Fibroblast of lung (primary cell): ENCODE measurements around the gene DEPDC1B. TPM values are rescaled to one million over a fixed set of nuclear protein-coding genes. Genes with fewer than 3 reads are reported as not detected.
A peak's percentile ranks its signal among the peaks of the same experiment; 100 is the strongest.

Source experiments
- DNase-seq, 2 donors: peaks; one replicate each; pipeline versions ENCODE4 v3.0.0 to v3.0.0-alpha.2; 2010; ENCODE audit warnings: low read depth in 2 of 2
- H2AFZ ChIP-seq: 2 replicates; pipeline ENCODE4 v1.5.1; 2012; ENCODE audit warnings: low read length, control low read depth, inconsistent platforms
- H3K27ac ChIP-seq: 2 replicates; pipeline ENCODE4 v1.5.1; 2011; ENCODE audit warnings: low read length, control low read depth; ENCODE audit not compliant: insufficient read depth
- H3K27me3 ChIP-seq: 2 replicates; pipeline ENCODE4 v1.5.1; 2011; ENCODE audit warnings: mild to moderate bottlenecking, low read length; ENCODE audit not compliant: control insufficient read depth, insufficient read depth
- H3K36me3 ChIP-seq: 2 replicates; pipeline ENCODE4 v1.5.1; 2011; ENCODE audit warnings: low read length; ENCODE audit not compliant: control insufficient read depth, insufficient read depth
- H3K4me1 ChIP-seq: 2 replicates; pipeline ENCODE4 v1.5.1; 2011; ENCODE audit warnings: low read length; ENCODE audit not compliant: control insufficient read depth, insufficient read depth; ENCODE audit errors: extremely low read depth
- H3K4me2 ChIP-seq: 2 replicates; pipeline ENCODE4 v1.5.1; 2011; ENCODE audit warnings: low read length, control low read depth; ENCODE audit not compliant: insufficient read depth; ENCODE audit errors: extremely low read depth
- H3K4me3 ChIP-seq, 4 experiments: fragments of 200-600 bp in 1 of 4; sonication (generic) in 1 of 4; replicated peaks in 1 of 4; 2 replicates each; pipeline ENCODE4 v1.5.1; 2011 to 2016; ENCODE audit warnings: low read length in 4 of 4, low read depth in 3 of 4, mild to moderate bottlenecking in 3 of 4, control low read depth in 2 of 4, inconsistent platforms in 1 of 4, mixed read lengths in 1 of 4; ENCODE audit not compliant: insufficient read depth in 1 of 4; ENCODE audit errors: control extremely low read depth in 1 of 4
- H3K79me2 ChIP-seq: 2 replicates; pipeline ENCODE4 v1.5.1; 2012; ENCODE audit warnings: mild to moderate bottlenecking, low read length, inconsistent platforms; ENCODE audit not compliant: control insufficient read depth, insufficient read depth
- H3K9ac ChIP-seq: 2 replicates; pipeline ENCODE4 v1.5.1; 2011; ENCODE audit warnings: mild to moderate bottlenecking, low read length, control low read depth; ENCODE audit not compliant: insufficient read depth
- H3K9me3 ChIP-seq: 2 replicates; pipeline ENCODE4 v1.5.1; 2012; ENCODE audit warnings: low read depth, low read length; ENCODE audit not compliant: control insufficient read depth, insufficient read depth
- H4K20me1 ChIP-seq: 2 replicates; pipeline ENCODE4 v1.5.1; 2011; ENCODE audit warnings: low read length; ENCODE audit not compliant: control insufficient read depth, insufficient read depth; ENCODE audit errors: extremely low read depth
- CTCF ChIP-seq, 2 donors: IDR thresholded peaks in 1 of 2; conservative IDR thresholded peaks in 1 of 2; 1 replicate in 1 of 2; 2 replicates in 1 of 2; pipeline ENCODE4 v1.5.1; 2011 to 2012; ENCODE audit warnings: low read length in 2 of 2, control low read depth in 1 of 2, inconsistent platforms in 1 of 2, low read depth in 1 of 2, mild to moderate bottlenecking in 1 of 2
- EZH2 ChIP-seq: IDR thresholded peaks from 2 replicates; pipeline ENCODE4 v1.5.1; 2012; ENCODE audit warnings: low read length, control low read depth, mild to moderate bottlenecking; ENCODE audit errors: missing control alignments
- polyA plus RNA-seq, 2 donors: library from polyadenylated mRNA; depleted of rRNA in 1 of 2; stranded (reverse) in 1 of 2; unstranded in 1 of 2; fragments of >200 nt; gene quantifications; 2 replicates each; pipeline ENCODE4 v1.2.1, GENCODE V29; 2011 to 2012; ENCODE audit warnings: missing spikeins in 1 of 2
- total RNA-seq: library from RNA; depleted of rRNA; stranded (reverse); fragments of >200 nt; gene quantifications from 2 replicates; pipeline ENCODE4 v1.2.1, GENCODE V29; 2014

The DEPDC1B gene
- total and polyA plus RNA-seq, 2 donors (not counting 1 experiment from before 2014, with no cell fraction given): 2.5 to 3.2 TPM

GRCh38 chr5:60679816-60680215 is 20.1 kb downstream of the DEPDC1B start:
- H2AFZ ChIP-seq: no peak overlapping the region
- DNase-seq: no peak
- TF ChIP-seq EZH2: no peak
- no peak for TF ChIP-seq CTCF (conservative IDR thresholded peaks at IDR 0.05 in 1 of 2, IDR thresholded peaks at IDR 0.05 in 1 of 2; ENCODE audit: low read depth in 1 of 2, low read length in 2 of 2)

GRCh38 chr5:60677850-60678664 is 21.9 kb downstream of the DEPDC1B start:
- no peak overlapping the region for H3K4me3 ChIP-seq
- no peaks in the 10 kb centered on the region for H4K20me1 ChIP-seq
- H3K4me1 ChIP-seq: no peaks in the 10 kb centered on the region
- TF ChIP-seq EZH2 (no peak), CTCF (conservative IDR thresholded peaks at IDR 0.05 in 1 of 2, IDR thresholded peaks at IDR 0.05 in 1 of 2; ENCODE audit: low read depth in 1 of 2, low read length in 2 of 2) (peak; percentile 37 to 53)
- H3K9me3 ChIP-seq: no peaks in the 10 kb centered on the region
- H2AFZ ChIP-seq: peak overlapping the region; percentile 3
- H3K36me3 ChIP-seq: no peaks in the 10 kb centered on the region
- DNase-seq: peak; percentile 36 to 73
- peaks cover 6% of the 10 kb centered on the region for H3K79me2 ChIP-seq
- H3K27ac ChIP-seq: peak overlapping the region; percentile 23
- no peaks in the 10 kb centered on the region for H3K27me3 ChIP-seq
- no peak overlapping the region for H3K9ac ChIP-seq
- H3K4me2 ChIP-seq: peak overlapping the region; percentile 49

More at GRCh38 chr5:60679816-60680215, 20.1 kb downstream of the DEPDC1B start:
- H3K4me2 ChIP-seq: no peak overlapping the region
- no peak overlapping the region for H3K4me3 ChIP-seq
- H4K20me1 ChIP-seq: no peaks in the 10 kb centered on the region
- no peaks in the 10 kb centered on the region for H3K4me1 ChIP-seq
- H3K9ac ChIP-seq: no peak overlapping the region
- peaks cover 6% of the 10 kb centered on the region for H3K79me2 ChIP-seq
- H3K27ac ChIP-seq: no peak overlapping the region
- no peaks in the 10 kb centered on the region for H3K36me3 ChIP-seq
- no peaks in the 10 kb centered on the region for H3K9me3 ChIP-seq
- H3K27me3 ChIP-seq: no peaks in the 10 kb centered on the region

GRCh38 chr5:60675286-60675685 is 24.7 kb downstream of the DEPDC1B start:
- no peak overlapping the region for H3K27ac ChIP-seq
- TF ChIP-seq EZH2: no peak
- TF ChIP-seq CTCF (conservative IDR thresholded peaks at IDR 0.05 in 1 of 2, IDR thresholded peaks at IDR 0.05 in 1 of 2; ENCODE audit: low read depth in 1 of 2, low read length in 2 of 2): no peak
- no peak overlapping the region for H3K4me3 ChIP-seq
- H3K4me1 ChIP-seq: no peaks in the 10 kb centered on the region
- H3K4me2 ChIP-seq: no peak overlapping the region
- DNase-seq: no peak
- no peak overlapping the region for H3K9ac ChIP-seq
- H3K79me2 ChIP-seq: no peaks in the 10 kb centered on the region
- H3K9me3 ChIP-seq: no peaks in the 10 kb centered on the region
- no peaks in the 10 kb centered on the region for H3K36me3 ChIP-seq
- H3K27me3 ChIP-seq: no peaks in the 10 kb centered on the region
- H2AFZ ChIP-seq: no peak overlapping the region
- no peaks in the 10 kb centered on the region for H4K20me1 ChIP-seq
